ENCODE data around the gene NR6A1. TPM values are rescaled to one million over a fixed set of nuclear protein-coding genes. Genes with fewer than 3 reads are reported as not detected.

Gene NR6A1
- total RNA-seq, 1 experiment from 2014 or later = 164 TPM

DNA sequence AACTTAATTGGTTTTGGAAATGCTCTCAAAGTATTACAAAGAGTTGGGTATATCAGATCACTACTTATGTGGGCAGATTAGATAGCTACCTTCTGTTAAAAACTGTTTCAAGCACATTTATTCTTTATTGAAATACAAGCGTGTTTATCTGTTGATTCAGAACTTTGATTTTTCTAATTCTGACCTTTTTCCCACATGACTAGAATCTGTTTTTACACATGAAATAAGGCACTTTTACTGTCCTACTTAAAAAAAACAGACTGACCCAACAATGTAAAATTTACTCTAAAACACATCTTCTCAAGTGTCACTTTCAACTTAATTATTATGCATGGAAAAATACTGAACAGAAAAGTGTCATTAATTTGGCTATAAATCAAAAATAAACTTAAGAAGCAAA is 4.8 kb downstream of the NR6A1 start (continued):
- TF ChIP-seq ZNF281 (CRISPR knock-in tag; IDR thresholded peaks at IDR 0.05) = no peak
- no peak for TF ChIP-seq ZBTB21 (CRISPR knock-in tag; IDR thresholded peaks at IDR 0.05; ENCODE audit: borderline replicate concordance)

DNA sequence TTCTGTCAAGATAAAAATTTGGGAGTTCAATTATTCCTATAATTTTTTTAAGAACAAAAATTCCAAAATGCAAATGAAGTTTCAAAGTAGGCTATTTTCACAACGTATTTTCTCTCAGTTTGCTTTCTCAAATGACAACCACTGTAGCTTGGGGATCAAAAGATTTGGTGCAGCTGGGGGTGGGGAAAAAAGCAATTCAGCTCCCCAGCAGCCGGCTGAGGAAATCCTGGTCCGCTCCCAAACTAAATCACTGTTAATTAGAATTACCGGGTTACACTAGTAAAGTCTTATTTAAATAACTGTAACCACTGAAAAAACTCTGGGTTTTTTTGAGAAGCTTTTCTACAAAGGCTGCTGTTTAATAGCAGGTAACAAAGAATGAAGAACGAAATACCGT is 5.7 kb downstream of the NR6A1 start:
- Mint-ChIP-seq H3K9me3 (no peaks in the 10 kb centered on the region), H3K27me3 (ENCODE audit: low read depth) (no peaks in the 10 kb centered on the region; the same call in none of the 2 replicates), H3K4me3 (peak overlapping the region; percentile 47), H3K27ac (no peak overlapping the region), H3K4me1 (peaks cover 89% of the 10 kb centered on the region), H3K36me3 (no peaks in the 10 kb centered on the region)
- DNase-seq (ENCODE audit: low spot score) (no peak), ATAC-seq (no peak)
- TF ChIP-seq ZBTB21 (CRISPR knock-in tag; IDR thresholded peaks at IDR 0.05; ENCODE audit: borderline replicate concordance) = no peak
- TF ChIP-seq MYBL2 (CRISPR knock-in tag; IDR thresholded peaks at IDR 0.05) = no peak
- TF ChIP-seq ZNF671 (CRISPR knock-in tag; IDR thresholded peaks at IDR 0.05) = no peak
- no peak for TF ChIP-seq JAZF1 (CRISPR knock-in tag; IDR thresholded peaks at IDR 0.05)
- TF ChIP-seq ZNF232 (CRISPR knock-in tag; IDR thresholded peaks at IDR 0.05) = no peak
- TF ChIP-seq, protein P1, sequence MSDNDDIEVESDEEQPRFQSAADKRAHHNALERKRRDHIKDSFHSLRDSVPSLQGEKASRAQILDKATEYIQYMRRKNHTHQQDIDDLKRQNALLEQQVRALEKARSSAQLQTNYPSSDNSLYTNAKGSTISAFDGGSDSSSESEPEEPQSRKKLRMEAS (CRISPR knock-in tag; IDR thresholded peaks at IDR 0.05) = no peak
- no peak for TF ChIP-seq ESRRA (CRISPR knock-in tag; IDR thresholded peaks at IDR 0.05; ENCODE audit: borderline replicate concordance)
- TF ChIP-seq, protein P2, sequence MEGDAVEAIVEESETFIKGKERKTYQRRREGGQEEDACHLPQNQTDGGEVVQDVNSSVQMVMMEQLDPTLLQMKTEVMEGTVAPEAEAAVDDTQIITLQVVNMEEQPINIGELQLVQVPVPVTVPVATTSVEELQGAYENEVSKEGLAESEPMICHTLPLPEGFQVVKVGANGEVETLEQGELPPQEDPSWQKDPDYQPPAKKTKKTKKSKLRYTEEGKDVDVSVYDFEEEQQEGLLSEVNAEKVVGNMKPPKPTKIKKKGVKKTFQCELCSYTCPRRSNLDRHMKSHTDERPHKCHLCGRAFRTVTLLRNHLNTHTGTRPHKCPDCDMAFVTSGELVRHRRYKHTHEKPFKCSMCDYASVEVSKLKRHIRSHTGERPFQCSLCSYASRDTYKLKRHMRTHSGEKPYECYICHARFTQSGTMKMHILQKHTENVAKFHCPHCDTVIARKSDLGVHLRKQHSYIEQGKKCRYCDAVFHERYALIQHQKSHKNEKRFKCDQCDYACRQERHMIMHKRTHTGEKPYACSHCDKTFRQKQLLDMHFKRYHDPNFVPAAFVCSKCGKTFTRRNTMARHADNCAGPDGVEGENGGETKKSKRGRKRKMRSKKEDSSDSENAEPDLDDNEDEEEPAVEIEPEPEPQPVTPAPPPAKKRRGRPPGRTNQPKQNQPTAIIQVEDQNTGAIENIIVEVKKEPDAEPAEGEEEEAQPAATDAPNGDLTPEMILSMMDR (IDR thresholded peaks at IDR 0.05) = no peak
- TF ChIP-seq, protein P3, sequence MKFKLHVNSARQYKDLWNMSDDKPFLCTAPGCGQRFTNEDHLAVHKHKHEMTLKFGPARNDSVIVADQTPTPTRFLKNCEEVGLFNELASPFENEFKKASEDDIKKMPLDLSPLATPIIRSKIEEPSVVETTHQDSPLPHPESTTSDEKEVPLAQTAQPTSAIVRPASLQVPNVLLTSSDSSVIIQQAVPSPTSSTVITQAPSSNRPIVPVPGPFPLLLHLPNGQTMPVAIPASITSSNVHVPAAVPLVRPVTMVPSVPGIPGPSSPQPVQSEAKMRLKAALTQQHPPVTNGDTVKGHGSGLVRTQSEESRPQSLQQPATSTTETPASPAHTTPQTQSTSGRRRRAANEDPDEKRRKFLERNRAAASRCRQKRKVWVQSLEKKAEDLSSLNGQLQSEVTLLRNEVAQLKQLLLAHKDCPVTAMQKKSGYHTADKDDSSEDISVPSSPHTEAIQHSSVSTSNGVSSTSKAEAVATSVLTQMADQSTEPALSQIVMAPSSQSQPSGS (CRISPR knock-in tag; IDR thresholded peaks at IDR 0.05; ENCODE audit: borderline replicate concordance, low read depth) = no peak
- TF ChIP-seq MLX (CRISPR knock-in tag; IDR thresholded peaks at IDR 0.05) = no peak
- TF ChIP-seq RORB (CRISPR knock-in tag; IDR thresholded peaks at IDR 0.05) = no peak
- TF ChIP-seq, protein P4, sequence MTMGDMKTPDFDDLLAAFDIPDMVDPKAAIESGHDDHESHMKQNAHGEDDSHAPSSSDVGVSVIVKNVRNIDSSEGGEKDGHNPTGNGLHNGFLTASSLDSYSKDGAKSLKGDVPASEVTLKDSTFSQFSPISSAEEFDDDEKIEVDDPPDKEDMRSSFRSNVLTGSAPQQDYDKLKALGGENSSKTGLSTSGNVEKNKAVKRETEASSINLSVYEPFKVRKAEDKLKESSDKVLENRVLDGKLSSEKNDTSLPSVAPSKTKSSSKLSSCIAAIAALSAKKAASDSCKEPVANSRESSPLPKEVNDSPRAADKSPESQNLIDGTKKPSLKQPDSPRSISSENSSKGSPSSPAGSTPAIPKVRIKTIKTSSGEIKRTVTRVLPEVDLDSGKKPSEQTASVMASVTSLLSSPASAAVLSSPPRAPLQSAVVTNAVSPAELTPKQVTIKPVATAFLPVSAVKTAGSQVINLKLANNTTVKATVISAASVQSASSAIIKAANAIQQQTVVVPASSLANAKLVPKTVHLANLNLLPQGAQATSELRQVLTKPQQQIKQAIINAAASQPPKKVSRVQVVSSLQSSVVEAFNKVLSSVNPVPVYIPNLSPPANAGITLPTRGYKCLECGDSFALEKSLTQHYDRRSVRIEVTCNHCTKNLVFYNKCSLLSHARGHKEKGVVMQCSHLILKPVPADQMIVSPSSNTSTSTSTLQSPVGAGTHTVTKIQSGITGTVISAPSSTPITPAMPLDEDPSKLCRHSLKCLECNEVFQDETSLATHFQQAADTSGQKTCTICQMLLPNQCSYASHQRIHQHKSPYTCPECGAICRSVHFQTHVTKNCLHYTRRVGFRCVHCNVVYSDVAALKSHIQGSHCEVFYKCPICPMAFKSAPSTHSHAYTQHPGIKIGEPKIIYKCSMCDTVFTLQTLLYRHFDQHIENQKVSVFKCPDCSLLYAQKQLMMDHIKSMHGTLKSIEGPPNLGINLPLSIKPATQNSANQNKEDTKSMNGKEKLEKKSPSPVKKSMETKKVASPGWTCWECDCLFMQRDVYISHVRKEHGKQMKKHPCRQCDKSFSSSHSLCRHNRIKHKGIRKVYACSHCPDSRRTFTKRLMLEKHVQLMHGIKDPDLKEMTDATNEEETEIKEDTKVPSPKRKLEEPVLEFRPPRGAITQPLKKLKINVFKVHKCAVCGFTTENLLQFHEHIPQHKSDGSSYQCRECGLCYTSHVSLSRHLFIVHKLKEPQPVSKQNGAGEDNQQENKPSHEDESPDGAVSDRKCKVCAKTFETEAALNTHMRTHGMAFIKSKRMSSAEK (CRISPR knock-in tag; IDR thresholded peaks at IDR 0.05; ENCODE audit: borderline replicate concordance) = no peak
- ChIA-PET POLR2A (no interaction called here), CTCF (interaction anchor here (0.8 to 6.2 kb wide), 20 partner anchors 9 to 315 kb away, joined by 3 to 41 read pairs (median 8); partner anchors contain the start of genes ADGRD2, OLFML2A and WDR38)

All from WTC11 (cell line).